ENCODE measurements around the gene DROSHA.

GRCh38 chr5:31416547-31416946, 115.3 kb downstream of the DROSHA start:
- TF ChIP-seq CTCF (IDR thresholded peaks at IDR 0.05) (no peak), POLR2A (IDR thresholded peaks at IDR 0.05) (no peak)
